ENCODE measurements around the gene GLI1.

Gene GLI1

DNA sequence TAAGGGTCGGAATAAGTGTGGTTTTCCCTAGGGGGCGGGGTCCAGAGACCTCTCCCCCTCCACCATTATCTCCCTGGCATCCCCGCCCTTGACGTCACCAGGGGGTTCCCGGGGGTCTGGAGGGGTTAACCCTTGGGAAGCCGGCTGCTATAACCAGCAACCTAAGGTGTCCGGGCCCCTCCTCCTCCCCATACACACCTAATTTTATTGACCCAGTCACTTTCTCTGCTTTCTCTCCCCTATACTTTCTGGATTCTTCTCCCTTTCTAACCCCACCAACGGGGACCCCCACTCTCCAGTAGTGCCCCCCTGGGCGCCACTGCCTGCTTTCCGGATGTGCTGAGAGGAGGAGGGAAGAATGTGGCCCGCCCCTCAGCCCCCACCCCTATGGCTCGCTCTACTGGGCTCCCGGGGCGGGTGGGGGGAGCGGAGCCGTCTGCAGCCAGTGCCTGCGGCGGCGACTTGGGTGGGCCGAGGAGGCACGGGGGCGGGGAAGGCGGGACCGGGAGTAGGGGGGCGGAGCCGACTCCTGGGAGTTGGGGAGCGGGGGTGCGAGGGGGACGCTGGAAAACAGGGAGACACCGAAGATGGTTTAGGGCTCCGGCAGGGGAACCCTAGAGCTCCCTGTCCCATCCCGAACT lies 1.8 kb downstream of the GLI1 start:
- TF ChIP-seq, protein P1, sequence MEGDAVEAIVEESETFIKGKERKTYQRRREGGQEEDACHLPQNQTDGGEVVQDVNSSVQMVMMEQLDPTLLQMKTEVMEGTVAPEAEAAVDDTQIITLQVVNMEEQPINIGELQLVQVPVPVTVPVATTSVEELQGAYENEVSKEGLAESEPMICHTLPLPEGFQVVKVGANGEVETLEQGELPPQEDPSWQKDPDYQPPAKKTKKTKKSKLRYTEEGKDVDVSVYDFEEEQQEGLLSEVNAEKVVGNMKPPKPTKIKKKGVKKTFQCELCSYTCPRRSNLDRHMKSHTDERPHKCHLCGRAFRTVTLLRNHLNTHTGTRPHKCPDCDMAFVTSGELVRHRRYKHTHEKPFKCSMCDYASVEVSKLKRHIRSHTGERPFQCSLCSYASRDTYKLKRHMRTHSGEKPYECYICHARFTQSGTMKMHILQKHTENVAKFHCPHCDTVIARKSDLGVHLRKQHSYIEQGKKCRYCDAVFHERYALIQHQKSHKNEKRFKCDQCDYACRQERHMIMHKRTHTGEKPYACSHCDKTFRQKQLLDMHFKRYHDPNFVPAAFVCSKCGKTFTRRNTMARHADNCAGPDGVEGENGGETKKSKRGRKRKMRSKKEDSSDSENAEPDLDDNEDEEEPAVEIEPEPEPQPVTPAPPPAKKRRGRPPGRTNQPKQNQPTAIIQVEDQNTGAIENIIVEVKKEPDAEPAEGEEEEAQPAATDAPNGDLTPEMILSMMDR (IDR thresholded peaks at IDR 0.05; ENCODE audit: control insufficient read depth, insufficient read depth, low read depth, low read length, missing control alignments) = no peak
- DNase-seq (ENCODE audit: low read depth) = no peak
- H3K4me3 ChIP-seq (ENCODE audit: control insufficient read depth, low read depth, low read length) = peak overlapping the region; percentile 79

DNA sequence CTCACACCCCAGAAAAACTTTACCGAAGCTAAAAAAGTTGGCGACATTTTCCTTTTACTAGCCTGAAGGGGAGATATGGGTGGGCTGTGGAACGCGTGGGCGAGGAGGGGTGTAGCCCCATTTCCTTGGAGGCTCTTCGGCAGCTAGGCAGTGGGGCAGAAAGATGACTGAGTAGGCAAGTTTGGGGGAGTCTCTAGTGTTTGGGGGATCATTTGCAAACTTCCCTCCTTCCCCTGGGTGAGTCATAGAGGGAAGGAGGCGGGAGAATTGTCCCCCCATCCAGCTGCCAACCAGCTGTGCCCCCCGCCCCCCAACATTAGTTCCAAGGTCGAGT lies 2.3 kb downstream of the GLI1 start:
- DNase-seq (ENCODE audit: low read depth) = no peak
- H3K4me3 ChIP-seq (ENCODE audit: control insufficient read depth, low read depth, low read length) = peak overlapping the region; percentile 79
- TF ChIP-seq, protein P1 (IDR thresholded peaks at IDR 0.05; ENCODE audit: control insufficient read depth, insufficient read depth, low read depth, low read length, missing control alignments) = no peak

DNA sequence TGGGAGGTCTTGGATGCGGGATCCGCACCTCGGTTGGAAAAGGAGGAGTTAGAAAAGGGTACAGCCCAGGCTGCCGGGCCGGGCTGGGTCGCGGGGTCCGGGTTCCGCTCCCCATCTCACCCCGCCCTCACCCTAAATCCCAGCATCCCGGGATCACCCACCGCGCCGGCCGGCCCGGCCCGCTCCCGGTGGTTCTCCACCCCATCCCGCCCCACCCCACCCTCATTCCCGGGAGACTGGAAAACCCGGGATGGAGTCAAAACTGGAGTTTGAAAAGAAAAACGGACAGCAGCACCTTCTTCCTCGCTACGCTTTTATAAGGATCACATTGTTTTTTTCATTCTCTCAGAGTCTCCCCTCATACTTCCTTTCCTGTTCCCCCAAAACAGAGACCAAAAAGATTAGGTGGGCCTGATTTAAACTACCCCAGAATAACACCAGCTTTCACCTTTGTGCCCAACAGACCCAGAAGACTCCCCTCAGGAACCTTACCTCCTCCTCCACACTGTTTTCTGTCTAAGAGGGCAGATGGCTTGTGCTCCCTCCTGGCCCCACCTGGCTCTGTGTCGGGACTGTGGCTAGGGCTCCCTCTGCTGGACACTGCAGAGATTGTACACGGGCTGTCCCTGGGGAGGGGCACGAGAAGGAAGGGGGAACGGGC lies 2.8 kb downstream of the GLI1 start:
- TF ChIP-seq, protein P1 (IDR thresholded peaks at IDR 0.05; ENCODE audit: control insufficient read depth, insufficient read depth, low read depth, low read length, missing control alignments) = peak; percentile 97
- H3K4me3 ChIP-seq (ENCODE audit: control insufficient read depth, low read depth, low read length) = peak overlapping the region; percentile 79
- no peak for DNase-seq (ENCODE audit: low read depth)

DNA sequence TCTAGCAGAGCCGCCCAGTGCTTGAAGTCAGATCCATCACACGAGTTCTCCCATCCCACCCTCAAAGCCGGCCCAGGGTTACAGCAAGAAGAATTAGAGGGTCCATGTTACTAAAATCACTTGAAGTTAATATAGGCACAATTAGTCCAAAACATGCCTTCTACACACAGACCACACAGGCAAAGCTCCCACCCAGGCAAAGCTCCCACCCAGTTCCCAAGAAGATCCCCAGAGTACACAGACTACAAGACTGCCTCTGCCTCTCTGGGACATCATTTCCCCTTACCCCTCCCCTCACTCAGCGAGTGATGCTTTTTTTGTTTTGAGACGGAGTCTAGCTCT lies 3.3 kb downstream of the GLI1 start:
- no peak for DNase-seq (ENCODE audit: low read depth)
- TF ChIP-seq, protein P1 (IDR thresholded peaks at IDR 0.05; ENCODE audit: control insufficient read depth, insufficient read depth, low read depth, low read length, missing control alignments) = no peak
- H3K4me3 ChIP-seq (ENCODE audit: control insufficient read depth, low read depth, low read length) = no peak overlapping the region

DNA sequence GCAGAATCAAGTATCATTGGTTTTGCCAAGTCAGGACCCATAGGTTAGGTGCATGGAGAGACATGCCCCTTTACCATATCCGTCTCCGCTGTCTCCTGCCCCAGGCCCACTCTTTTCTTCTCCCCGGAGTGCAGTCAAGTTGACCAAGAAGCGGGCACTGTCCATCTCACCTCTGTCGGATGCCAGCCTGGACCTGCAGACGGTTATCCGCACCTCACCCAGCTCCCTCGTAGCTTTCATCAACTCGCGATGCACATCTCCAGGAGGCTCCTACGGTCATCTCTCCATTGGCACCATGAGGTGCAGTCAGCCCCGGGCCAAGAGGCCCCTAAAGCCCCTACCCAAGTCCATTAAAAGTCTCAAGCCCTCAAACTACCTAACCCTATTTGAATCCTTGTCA lies 5.0 kb downstream of the GLI1 start:
- no peak overlapping the region for H3K4me3 ChIP-seq (ENCODE audit: control insufficient read depth, low read depth, low read length)
- no peak for DNase-seq (ENCODE audit: low read depth)
- TF ChIP-seq, protein P1 (IDR thresholded peaks at IDR 0.05; ENCODE audit: control insufficient read depth, insufficient read depth, low read depth, low read length, missing control alignments) = no peak

DNA sequence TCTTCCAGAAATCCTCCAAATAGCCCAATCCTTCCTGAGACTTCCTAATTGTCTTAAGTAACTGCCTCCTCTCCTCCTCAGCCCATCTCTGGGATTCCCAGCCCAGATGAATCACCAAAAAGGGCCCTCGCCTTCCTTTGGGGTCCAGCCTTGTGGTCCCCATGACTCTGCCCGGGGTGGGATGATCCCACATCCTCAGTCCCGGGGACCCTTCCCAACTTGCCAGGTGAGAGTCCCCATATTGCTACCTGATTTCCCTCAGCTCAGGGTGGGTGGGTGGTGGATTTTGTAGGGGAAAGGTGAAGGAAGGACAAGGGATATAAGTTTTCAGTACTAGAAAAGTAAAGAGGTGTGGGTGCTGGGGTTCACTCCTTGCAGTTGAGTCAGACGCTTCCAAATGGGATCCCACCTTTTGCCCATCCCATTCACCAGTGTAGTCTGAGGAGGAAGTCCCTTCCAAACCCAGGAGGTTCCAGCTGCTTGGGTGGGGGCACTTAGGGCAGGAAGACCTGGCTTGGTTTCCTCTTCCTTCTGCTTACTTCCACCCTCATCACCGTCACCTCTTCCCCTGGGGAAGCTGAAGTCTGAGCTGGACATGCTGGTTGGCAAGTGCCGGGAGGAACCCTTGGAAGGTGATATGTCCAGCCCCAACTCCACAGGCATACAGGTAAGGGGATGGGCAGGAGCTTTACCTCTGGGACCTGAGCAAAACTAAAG lies 5.6 kb downstream of the GLI1 start:
- no peak for DNase-seq (ENCODE audit: low read depth)
- no peak overlapping the region for H3K4me3 ChIP-seq (ENCODE audit: control insufficient read depth, low read depth, low read length)
- TF ChIP-seq, protein P1 (IDR thresholded peaks at IDR 0.05; ENCODE audit: control insufficient read depth, insufficient read depth, low read depth, low read length, missing control alignments) = no peak
